C4-2B (cell line): ENCODE measurements around the gene ANKRD31.

ENCODE experiments used
- H3K27ac ChIP-seq: fragments of 450-650 bp; 2 replicates; pipeline ENCODE4 v1.5.1; 2017
- ZFX ChIP-seq: fragments of 450-650 bp; IDR thresholded peaks from 2 replicates; pipeline ENCODE4 v1.6.1; 2017
- TF ChIP-seq, protein P1 (sequence below): fragments of 450-650 bp; conservative IDR thresholded peaks from 2 replicates; pipeline ENCODE4 v1.5.1; 2017; ENCODE audit warnings: mild to moderate bottlenecking

The ANKRD31 gene

DNA sequence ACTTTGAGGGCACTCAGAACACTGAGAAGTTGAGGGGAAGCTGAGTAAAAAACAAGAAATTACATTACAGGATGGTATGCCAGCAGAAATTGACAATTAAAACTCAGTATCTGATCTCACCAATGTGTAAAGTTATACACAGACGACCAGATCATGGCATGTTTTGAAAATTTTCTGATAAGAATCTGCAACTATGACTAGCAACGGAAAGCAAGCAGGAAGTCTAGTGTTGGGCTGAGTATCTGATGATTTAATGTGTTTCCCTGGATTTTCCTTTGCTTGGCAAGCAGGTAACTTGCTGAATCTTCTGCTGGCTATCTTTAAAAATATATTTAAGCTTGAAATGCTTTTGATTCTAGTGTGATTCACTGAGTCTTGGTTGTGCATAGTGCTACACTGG, 179.1 kb downstream of the ANKRD31 start:
- H3K27ac ChIP-seq, result no peak overlapping the region
- TF ChIP-seq ZFX, result no peak
- TF ChIP-seq, protein P1, sequence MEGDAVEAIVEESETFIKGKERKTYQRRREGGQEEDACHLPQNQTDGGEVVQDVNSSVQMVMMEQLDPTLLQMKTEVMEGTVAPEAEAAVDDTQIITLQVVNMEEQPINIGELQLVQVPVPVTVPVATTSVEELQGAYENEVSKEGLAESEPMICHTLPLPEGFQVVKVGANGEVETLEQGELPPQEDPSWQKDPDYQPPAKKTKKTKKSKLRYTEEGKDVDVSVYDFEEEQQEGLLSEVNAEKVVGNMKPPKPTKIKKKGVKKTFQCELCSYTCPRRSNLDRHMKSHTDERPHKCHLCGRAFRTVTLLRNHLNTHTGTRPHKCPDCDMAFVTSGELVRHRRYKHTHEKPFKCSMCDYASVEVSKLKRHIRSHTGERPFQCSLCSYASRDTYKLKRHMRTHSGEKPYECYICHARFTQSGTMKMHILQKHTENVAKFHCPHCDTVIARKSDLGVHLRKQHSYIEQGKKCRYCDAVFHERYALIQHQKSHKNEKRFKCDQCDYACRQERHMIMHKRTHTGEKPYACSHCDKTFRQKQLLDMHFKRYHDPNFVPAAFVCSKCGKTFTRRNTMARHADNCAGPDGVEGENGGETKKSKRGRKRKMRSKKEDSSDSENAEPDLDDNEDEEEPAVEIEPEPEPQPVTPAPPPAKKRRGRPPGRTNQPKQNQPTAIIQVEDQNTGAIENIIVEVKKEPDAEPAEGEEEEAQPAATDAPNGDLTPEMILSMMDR, result no peak

GRCh38 chr5:75055727-75056144, 180.9 kb downstream of the ANKRD31 start:
- no peak for TF ChIP-seq ZFX
- TF ChIP-seq, protein P1, result no peak
- H3K27ac ChIP-seq, result no peak overlapping the region

- no peak overlapping the region for H3K27ac ChIP-seq
- TF ChIP-seq ZFX, result no peak
- TF ChIP-seq, protein P1, result no peak
Measured at GRCh38 chr5:75054134-75054930, 182.3 kb downstream of the ANKRD31 start.

- TF ChIP-seq, protein P1, result peak; percentile 42
- TF ChIP-seq ZFX, result no peak
- no peak overlapping the region for H3K27ac ChIP-seq
Measured at GRCh38 chr5:75053304-75054133, 183.2 kb downstream of the ANKRD31 start.

- no peak for TF ChIP-seq ZFX
- TF ChIP-seq, protein P1, result no peak
Measured at GRCh38 chr5:75053054-75053303, 183.7 kb downstream of the ANKRD31 start.

GRCh38 chr5:75052192-75053053, 184.3 kb downstream of the ANKRD31 start, which contains the start of gene GCNT4:
TSS of gene GCNT4 (minus strand) at chr5:75052558. CDS start at chr5:75030037, 22,521 bp downstream.
- H3K27ac ChIP-seq, result no peak within 1 kb of the TSS

More at GRCh38 chr5:75053054-75053303, 183.7 kb downstream of the ANKRD31 start:
- no peak overlapping the region for H3K27ac ChIP-seq

More at GRCh38 chr5:75052192-75053053, 184.3 kb downstream of the ANKRD31 start, which contains the start of gene GCNT4:
- TF ChIP-seq, protein P1, result no peak
- TF ChIP-seq ZFX, result no peak
